Lower lobe of right lung (tissue), 2 donors: ENCODE measurements around the gene CCDC142. TPM values are rescaled to one million over a fixed set of nuclear protein-coding genes. Genes with fewer than 3 reads are reported as not detected.
A peak's percentile ranks its signal among the peaks of the same experiment; 100 is the strongest.

Source experiments
- ATAC-seq, 2 donors: fragments of 200-7000 bp; cut with Tn5 transposase; one replicate each; pipeline ENCODE4 v1.9.1; 2020 to 2022; ENCODE audit warnings: mild to moderate bottlenecking in 2 of 2, moderate library complexity in 2 of 2
- DNase-seq: peaks from one replicate; pipeline ENCODE4 v3.0.0-alpha.2; 2020
- H3K27ac ChIP-seq: fragments of 200-600 bp; one replicate; pipeline ENCODE4 v1.8.0; 2022
- H3K27me3 ChIP-seq: fragments of 200-600 bp; one replicate; pipeline ENCODE4 v1.8.0; 2022; ENCODE audit warnings: low read depth
- H3K36me3 ChIP-seq: fragments of 200-600 bp; one replicate; pipeline ENCODE4 v1.8.0; 2022; ENCODE audit warnings: mild to moderate bottlenecking
- H3K4me1 ChIP-seq: fragments of 200-600 bp; one replicate; pipeline ENCODE4 v1.8.0; 2022
- H3K4me3 ChIP-seq: fragments of 200-600 bp; one replicate; pipeline ENCODE4 v1.8.0; 2022; ENCODE audit warnings: mild to moderate bottlenecking
- H3K9me3 ChIP-seq: fragments of 200-600 bp; one replicate; pipeline ENCODE4 v1.8.0; 2022
- intact Hi-C: fragments of 100-400 bp; cut with DNase I; formaldehyde crosslinking; loops from one replicate; pipeline ENCODE4 v1.11.0; 2022
- total RNA-seq: library from RNA; stranded (reverse); fragmentation: NEBNext Ultra II Directional; extraction: Animal tissue kit (Norgen Biotek cat#: 25700); gene quantifications from one replicate; pipeline ENCODE4 v1.2.1, GENCODE V29; 2021
- TF ChIP-seq, protein P1 (sequence below): fragments of 200-600 bp; IDR thresholded peaks from one replicate; pipeline ENCODE4 v1.8.0; 2022; ENCODE audit warnings: antibody characterized with exemption, mild to moderate bottlenecking
- donor health status: DM: no; HTN: yes; CAD: no; lungs with severe emphysema.

The CCDC142 gene
- total RNA-seq, 1 donor from 2014 or later: 20.2 TPM

DNA sequence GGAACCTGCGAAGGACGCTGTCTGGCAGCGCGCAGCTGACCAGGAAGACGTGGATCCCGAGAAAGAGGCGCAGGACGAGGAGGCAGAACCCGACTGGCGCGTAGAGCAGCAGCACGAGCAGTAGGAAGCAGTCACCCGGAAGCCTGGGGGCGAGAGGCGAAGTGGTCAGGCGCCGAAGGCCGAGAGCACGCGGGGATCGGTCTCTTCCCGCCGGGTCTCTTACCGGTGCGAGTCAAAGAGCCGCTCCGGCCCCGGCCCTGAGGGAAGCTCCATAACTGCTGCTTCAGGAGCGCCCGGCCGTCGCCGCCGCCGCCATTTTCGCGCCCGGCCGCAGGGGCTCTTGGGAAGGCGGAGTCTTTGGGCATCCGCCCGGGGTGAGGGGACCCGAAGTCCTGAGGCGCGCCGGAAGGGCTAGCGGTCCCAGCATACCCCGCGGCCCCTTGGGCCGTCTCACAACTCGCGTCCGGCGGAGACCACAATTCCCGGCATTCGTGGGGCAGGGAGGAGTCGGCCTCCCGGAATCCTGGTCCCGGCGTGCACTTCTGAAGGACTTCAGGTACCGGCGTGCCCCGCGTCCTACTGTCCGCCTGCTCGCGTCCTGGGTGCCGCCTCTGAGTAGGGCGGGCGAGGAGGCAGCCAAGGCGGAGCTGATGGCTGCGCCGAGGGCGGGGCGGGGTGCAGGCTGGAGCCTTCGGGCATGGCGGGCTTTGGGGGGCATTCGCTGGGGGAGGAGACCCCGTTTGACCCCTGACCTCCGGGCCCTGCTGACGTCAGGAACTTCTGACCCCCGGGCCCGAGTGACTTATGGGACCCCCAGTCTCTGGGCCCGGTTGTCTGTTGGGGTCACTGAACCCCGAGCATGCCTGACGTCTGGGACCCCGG is 46.8 kb upstream of the CCDC142 start, which contains the start of the genes AUP1 and HTRA2:
TSS of gene AUP1 (minus strand) at position 350 of the 882 bp plus-strand sequence. CDS start at position 273, 77 bp downstream.
TSS of gene HTRA2 (plus strand) at position 577 of the 882 bp plus-strand sequence. CDS start at position 651, 74 bp downstream.
- DNase-seq (peak; percentile 99), ATAC-seq (peak; percentile 97)
- Histone ChIP-seq H3K27me3 (no peaks in the 10 kb centered on the region), H3K4me1 (peaks cover 28% of the 10 kb centered on the region), H3K36me3 (peaks cover 54% of the 10 kb centered on the region), H3K9me3 (no peaks in the 10 kb centered on the region), H3K4me3 (peak within 1 kb of the TSS; percentile 98), H3K27ac (peak within 1 kb of the TSS; percentile 94)
- intact Hi-C loops: no loop called here
- TF ChIP-seq, protein P1, sequence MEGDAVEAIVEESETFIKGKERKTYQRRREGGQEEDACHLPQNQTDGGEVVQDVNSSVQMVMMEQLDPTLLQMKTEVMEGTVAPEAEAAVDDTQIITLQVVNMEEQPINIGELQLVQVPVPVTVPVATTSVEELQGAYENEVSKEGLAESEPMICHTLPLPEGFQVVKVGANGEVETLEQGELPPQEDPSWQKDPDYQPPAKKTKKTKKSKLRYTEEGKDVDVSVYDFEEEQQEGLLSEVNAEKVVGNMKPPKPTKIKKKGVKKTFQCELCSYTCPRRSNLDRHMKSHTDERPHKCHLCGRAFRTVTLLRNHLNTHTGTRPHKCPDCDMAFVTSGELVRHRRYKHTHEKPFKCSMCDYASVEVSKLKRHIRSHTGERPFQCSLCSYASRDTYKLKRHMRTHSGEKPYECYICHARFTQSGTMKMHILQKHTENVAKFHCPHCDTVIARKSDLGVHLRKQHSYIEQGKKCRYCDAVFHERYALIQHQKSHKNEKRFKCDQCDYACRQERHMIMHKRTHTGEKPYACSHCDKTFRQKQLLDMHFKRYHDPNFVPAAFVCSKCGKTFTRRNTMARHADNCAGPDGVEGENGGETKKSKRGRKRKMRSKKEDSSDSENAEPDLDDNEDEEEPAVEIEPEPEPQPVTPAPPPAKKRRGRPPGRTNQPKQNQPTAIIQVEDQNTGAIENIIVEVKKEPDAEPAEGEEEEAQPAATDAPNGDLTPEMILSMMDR: no peak

DNA sequence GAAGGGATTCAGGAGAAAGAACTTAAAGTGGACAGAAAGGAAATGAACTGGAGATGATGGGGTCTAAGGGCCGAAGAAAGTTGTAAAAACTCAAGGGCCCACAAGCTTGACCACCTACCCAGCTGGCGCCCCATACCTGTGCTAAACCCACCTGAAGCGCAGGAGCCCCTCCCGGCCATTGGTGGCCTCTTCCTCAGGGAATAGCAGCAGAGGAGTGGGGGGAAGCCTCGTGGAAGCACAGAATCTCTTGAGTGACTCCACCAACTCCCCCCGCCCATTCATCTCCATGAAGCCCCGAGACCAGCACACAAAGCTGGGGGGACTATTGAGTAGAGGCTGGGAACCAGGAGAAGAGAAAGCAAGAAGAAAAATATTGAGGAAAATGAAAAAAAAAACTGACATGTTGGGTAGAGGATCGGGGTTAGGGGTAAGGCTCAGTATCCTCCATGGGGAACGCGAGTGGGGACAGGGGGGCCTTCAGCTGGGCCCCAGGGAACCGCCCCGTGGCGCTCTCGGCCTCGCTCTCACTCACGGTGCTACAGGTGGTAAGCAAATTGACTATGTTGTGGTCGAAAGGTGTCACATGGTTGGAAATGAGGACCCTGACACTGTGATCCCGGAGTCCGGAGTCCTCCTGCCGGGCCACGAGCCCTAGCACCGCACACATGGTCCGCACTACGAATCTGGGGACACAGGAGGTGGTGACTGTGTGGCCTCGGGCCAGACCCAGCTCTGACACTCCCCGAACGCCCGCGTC is 46.0 kb upstream of the CCDC142 start:
- peaks cover 54% of the 10 kb centered on the region for H3K36me3 ChIP-seq

DNA sequence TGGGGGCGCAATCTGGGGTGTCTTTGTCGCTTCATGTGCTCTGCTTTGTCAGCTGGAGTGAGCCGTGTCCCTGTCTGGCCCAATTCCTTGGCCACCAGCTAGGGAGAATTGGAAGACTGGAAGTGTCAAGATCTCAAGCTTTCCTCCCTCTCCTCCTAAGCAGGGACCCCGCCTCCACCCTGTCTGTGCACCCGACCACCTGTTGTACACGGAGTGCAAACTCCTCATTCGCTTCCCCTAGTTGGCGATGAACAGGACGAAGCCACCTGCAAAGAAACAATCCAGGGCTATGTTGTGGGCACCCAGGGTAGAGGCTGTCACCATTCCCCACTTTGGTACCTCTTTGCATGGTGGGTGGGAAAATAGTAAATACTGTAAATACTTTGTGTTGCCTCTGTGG is 44.9 kb upstream of the CCDC142 start:
- Histone ChIP-seq H3K4me1 (peaks cover 28% of the 10 kb centered on the region), H3K36me3 (peaks cover 44% of the 10 kb centered on the region), H3K9me3 (no peaks in the 10 kb centered on the region), H3K27ac (no peak overlapping the region), H3K27me3 (no peaks in the 10 kb centered on the region), H3K4me3 (no peak overlapping the region)
- intact Hi-C loops: no loop called here
- DNase-seq (no peak), ATAC-seq (no peak)
- TF ChIP-seq, protein P1: no peak

More for the DNA sequence above, 46.0 kb upstream of the CCDC142 start:
- TF ChIP-seq, protein P1: no peak
- DNase-seq (no peak), ATAC-seq (peak; percentile 14 to 30)
- H3K4me3 ChIP-seq: peak overlapping the region; percentile 98
- H3K27me3 ChIP-seq: no peaks in the 10 kb centered on the region
- H3K27ac ChIP-seq: peak overlapping the region; percentile 94
- intact Hi-C loops: no loop called here
- peaks cover 28% of the 10 kb centered on the region for H3K4me1 ChIP-seq
- no peaks in the 10 kb centered on the region for H3K9me3 ChIP-seq

DNA sequence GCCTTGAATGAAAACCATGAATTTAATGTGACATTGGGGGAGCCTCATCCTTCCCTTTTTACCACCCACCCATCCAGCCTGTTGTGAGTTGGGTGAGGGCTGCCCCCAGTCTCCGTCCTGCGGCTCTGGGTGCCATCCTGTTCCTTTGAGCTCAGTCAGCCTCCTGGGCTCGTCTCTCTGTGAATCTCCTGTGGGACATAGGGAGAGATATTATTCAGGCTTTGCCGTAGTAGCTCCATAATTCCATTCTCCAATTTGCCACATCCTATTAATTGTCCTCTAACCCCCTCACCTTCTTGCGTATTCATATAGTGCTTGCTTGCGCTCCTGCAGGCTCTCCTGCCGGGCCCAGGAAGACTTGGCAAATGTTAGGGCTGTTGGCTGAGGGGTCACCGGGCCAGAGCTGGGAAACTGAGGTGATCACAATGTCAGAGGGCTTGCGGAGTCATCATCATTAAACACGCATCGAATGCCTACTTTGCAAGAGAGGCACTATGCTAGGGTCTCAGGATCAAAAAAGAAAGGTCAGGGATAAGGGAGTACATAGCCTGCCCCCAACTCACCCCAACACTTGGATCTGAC is 43.9 kb upstream of the CCDC142 start:
- TF ChIP-seq, protein P1: no peak
- no peak overlapping the region for H3K4me3 ChIP-seq
- DNase-seq (no peak), ATAC-seq (no peak)
- intact Hi-C loops: no loop called here
- peaks cover 24% of the 10 kb centered on the region for H3K4me1 ChIP-seq
- H3K27me3 ChIP-seq: no peaks in the 10 kb centered on the region
- H3K27ac ChIP-seq: no peak overlapping the region
- no peaks in the 10 kb centered on the region for H3K9me3 ChIP-seq
- peaks cover 34% of the 10 kb centered on the region for H3K36me3 ChIP-seq
